GM19240 (cell line): Measurements from ENCODE around the gene NTHL1.
A peak's percentile ranks its signal among the peaks of the same experiment; 100 is the strongest.
"Not testable (repeated sequence)": the region's sequence is repeated elsewhere in the genome, so short reads cannot be mapped to it uniquely, and the experiment has no call there.

Experiments
- DNase-seq: peaks from one replicate; pipeline ENCODE4 v3.0.0; 2011; ENCODE audit warnings: low spot score; ENCODE audit not compliant: insufficient read length

NTHL1 gene

DNA sequence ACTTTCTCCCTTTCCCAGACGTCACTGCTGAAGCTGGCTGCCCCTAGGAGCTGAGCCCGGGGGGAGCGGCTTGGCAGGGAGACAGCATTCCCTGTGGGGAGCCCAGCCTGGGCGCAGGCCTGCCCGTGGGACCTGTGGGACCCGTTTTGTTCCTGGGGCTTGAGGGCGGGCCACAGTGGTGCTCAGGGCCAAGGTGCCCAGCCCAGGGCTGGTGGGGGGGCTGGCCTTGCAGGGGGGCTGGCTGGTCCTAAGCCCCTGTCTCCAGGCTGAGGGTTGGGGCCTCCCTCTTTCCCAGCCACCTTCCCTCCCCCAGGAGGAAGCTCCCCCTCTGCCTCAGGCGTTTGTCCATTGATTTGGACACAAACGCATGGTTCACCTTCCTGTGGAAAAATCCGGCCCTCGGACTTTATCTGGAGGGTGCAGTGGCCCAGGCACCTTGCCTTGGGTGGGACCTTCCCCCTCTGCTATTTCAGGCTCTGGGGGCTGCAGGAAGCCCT lies 16.5 kb downstream of the NTHL1 start:
- no peak for DNase-seq

DNA sequence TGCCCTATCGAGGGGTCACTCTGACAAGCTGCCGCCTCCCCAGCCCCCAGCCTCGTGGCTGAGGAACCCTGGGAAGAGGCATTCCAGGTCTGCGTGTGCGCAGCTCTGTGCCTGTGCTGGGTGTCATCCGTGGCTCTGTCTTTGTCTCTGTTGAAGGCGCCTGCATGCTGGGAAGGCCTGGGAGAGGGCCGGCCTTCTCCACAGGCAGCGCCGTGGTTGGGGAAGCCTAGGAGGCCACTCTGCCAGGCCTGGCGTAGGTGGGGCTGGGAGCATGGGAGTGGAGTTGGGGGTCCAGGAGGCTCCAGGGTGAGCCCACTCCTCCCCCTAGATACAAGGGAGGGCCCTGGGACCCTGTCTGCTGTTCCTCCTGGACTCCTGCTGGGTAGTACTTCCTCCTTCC lies 17.6 kb downstream of the NTHL1 start:
- no peak for DNase-seq

DNA sequence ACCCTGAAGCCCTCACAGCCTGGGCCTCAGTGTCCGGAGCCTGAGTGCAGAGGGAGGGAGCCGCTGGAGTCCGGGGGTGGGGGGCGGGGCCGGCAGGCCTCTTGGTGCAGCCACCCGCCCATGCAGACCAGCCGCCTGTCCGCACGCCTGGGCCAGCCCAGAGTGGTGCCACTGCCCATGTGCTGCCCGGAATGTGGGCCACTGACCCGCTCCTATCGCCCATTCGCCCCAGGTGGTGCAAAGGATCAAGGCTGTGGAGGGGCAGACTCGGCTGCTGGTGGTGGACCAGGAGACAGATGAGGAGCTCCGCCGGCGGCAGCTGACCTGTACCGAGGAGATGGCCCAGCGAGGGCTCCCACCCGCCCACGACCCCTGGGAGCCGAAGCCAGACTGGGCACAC lies 18.3 kb downstream of the NTHL1 start:
- DNase-seq, result no peak

DNA sequence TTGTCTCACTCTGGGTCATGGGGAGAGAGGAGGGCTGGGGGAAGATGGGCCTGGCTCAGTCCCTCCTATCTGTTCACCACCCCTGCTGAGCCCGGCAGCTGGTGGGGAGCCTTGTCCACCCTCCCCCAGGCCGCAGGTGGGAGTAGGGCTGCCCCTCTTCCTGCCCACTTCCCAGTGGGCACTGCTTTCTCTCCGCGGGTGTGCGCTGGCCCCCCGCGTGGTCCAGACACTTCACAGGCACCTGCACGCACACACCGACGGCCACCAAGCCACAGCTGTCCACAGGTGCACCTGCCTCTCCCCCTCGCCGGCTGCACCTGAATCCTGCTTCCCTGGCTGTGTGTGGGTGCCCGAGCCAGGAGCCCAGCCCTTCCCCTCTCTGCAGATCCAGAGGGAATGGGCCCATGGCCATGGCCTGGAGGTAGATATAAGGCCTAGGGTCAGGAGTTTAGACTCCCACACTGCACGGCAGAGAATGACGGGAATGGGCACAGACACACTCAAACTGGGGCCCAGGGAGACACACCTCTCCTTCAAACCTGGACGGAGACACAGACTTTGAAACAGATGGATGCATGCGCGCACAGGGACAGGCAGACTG lies 18.9 kb downstream of the NTHL1 start:
- no peak for DNase-seq

DNA sequence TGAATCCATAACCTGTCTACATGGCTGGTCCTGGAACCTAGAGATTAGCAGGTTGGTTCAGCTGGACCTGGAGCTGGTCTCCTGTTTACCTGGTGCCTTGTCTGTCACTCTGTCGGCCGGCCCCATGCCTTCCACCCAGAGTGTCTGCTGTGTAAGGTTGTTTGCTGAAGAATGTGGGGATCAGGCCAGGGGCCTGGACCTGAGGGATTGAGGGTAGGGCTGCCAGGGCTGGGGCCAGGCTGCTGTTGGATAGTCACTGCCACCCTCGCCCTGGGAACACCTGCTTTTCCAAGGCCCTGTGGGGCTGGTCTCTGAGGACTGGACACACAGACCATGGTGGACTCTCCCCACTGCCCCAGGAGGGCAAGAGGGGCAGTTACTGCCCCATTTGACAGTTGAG lies 19.5 kb downstream of the NTHL1 start:
- DNase-seq, result no peak

DNA sequence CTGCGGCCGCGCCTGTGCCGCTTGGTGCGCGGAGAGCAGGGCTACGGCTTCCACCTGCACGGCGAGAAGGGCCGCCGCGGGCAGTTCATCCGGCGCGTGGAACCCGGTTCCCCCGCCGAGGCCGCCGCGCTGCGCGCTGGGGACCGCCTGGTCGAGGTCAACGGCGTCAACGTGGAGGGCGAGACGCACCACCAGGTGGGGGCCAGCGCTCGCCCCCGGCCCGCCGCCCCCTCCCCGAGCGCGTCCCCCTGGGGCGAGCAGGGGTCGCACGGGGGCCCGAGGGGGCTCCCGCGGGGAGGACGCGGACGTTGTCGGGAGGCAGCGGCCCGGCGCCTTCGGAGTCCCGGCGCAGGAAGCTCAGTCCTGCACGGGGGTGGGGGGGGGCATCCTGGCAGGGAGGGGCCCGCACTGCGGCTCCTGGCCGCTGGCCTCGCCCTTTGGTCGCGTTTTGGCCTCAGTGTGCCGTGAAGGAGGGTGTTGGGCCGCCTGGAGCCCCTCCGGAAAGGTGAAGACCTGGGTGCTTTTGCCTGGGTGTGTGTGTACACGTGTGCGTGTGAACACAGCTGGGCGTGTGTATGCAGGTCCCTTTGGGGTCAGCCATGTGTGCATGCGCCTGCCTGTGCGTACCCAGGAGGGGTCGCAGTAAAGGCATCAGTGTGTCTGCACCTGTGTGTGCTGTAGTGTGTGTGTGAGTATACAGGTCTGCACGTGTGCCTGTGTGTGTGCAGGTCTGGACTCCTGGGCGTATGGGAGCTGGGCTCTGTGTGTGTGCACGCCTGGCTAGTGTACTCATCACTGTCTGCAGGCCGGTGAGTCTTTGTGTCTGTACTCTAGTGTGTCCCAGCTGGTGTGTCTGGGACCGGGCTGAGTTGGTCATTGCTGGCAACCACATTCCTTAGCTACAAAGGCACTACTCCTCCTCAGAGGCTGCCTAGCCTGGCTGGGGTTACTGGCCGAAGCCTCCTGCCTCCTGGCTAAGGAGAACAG lies 20.3 kb downstream of the NTHL1 start:
- no peak for DNase-seq

DNA sequence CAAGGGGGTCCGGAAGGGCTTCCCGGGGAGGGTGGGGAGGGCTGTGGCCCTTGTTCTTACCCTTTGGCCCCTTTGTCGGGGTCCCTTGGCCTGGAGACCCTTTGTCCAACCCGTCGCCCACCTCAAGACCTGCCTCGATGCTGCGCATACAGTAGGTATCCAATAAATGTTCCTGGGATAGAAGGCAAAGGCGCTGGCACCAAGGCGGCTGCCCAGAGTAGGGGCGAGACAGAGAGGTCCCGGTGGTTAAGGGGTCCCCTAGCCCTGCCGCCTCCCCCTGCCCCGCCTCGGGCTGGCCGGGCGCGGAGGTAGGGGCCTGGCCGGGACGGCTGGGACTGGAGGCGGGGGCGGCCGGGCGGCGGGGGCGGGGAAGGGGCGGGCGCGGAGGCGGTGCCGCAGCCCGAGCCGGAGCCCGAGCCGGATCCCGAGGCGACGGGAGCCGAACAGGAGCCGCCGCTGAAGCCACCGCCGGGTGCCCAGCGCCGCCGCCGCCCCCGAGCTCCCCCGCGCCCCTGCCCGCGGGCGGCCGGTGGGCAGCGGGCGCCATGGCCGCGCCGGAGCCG lies 21.1 kb downstream of the NTHL1 start, which contains the start of gene NHERF2:
NHERF2 (plus strand) TSS at position 442 of the 563 bp plus-strand sequence; CDS start at position 546, 104 bp downstream.
- no peak for DNase-seq

DNA sequence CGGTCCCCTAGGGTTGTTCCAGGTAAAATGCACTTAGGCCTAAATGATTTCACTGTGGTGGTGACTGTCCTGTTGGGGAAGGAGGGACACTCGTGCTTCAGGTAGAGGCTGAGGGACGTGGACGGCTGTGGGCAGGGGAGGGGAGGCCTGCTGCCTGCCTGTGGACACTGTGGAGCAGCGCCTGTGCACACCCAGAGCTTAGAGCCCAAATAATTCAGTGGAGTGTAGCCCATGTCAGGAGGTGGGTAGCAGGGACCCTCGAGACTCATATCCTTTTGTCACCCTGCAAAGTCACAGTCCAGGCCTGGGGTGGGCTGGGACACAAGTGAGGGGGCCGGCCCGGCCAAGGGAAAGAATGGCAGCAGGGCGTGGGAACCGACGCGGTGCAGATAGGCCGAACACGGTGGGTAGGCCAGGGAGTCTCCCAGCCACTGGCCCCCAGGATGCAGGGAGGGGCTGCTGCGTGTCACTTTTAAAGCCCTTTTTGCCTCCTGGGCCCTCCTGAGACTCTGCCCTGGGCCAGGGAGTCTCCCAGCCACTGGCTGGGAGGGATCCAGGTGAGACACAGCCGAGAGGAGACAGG lies 21.7 kb downstream of the NTHL1 start:
- no peak for DNase-seq

DNA sequence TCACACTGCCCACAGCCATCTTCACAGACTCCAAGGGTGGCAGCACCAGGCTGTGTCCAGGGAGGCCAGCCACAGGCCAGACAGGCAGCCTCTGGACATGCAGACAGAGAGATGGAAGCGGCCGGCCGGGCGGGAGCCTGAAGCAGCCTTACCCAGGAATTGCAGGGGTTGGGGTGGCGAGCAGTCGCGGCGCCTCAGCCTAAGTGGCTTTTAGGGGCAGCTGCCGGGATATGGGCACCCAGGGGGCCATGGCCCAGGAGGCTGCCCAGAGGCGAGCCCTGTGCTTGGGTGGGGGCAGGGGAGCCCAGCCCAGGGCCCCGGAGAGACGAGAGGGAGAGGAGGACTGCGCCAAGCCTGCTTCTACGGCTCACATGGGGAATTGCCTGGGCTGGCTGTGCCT lies 22.4 kb downstream of the NTHL1 start:
- no peak for DNase-seq

DNA sequence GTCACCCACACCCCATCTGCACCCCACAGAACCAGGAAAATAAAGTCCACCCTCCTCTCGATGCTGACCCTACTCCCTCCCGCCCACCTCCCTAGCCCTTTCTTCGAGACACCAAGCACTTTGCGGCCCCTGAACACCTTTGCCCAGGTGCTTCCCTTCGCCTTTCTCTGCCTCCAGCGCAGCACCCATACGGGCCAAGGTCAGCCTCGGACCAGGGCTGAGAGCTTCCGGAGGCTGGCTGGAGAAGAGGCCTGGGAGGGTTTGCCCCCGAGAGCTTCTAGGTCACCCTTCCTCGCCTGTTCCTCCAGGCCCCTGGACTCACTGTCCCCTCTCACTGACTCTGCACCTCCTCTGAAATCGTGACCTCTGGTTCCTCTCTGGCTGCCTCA lies 23.6 kb downstream of the NTHL1 start:
- DNase-seq, result no peak

DNA sequence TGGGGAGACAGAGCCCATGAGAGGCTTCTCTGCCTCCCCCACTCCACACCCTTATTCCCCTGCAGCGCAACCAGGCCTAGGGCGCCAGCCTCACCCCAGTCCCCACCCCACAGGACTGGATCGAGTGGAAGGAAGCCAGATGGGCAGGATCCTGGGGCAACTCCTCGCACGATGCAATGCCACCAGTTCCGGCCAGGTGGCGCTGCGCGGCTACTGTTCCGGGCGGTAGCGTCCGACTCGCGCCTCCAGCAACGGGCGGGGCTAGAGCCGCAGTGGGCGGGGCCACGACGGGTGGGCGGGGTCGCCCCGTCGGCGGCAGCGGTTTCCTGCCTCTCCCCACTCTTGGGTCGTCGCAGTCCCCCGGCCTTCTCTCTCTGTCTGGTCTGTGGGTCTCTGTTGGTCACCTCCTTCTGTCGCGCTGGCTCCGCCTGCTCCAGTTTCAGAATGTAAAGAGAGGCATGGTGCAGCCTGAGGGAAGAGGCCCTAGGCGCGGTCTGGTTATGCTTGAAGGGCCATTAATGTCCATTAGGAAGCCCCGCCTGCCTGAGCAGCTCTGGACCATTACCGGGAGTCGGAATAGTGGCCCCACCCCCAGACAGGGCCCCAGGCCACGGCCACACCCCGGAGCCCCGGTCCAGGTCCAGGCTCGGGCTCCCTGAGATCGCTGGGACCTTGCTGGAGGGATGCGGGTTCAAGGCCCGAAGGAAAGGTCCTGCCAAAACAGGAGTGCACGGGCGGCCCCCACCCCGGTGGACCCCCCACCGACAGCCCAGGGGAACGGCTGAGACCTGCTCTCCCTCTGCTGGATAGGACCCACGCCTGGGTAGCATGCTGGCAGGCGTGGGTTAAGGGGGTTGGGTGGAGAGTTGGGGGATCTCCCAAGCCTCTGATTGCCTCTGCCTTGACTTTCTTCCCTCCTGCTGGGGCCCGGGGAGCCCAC lies 24.3 kb downstream of the NTHL1 start:
- peak; percentile 100 for DNase-seq

DNA sequence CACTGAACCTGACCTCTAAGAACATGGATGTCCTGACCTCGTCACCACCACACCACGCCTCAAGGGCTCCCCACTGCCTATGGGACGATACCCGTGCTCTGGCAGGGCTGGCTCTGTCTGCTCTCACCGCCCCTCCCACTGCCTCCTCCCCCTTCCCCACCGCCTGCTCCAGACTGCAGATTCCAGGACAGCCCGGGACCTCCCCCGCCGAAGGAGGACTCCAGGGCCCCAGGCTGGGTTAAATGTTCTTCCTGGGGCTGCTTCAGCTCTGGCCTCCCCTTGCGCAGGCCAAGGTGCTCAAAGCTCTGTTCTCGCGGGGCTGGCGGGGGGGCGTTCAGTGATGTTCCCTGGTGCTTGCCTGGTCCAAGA lies 24.9 kb downstream of the NTHL1 start:
- no peak for DNase-seq

DNA sequence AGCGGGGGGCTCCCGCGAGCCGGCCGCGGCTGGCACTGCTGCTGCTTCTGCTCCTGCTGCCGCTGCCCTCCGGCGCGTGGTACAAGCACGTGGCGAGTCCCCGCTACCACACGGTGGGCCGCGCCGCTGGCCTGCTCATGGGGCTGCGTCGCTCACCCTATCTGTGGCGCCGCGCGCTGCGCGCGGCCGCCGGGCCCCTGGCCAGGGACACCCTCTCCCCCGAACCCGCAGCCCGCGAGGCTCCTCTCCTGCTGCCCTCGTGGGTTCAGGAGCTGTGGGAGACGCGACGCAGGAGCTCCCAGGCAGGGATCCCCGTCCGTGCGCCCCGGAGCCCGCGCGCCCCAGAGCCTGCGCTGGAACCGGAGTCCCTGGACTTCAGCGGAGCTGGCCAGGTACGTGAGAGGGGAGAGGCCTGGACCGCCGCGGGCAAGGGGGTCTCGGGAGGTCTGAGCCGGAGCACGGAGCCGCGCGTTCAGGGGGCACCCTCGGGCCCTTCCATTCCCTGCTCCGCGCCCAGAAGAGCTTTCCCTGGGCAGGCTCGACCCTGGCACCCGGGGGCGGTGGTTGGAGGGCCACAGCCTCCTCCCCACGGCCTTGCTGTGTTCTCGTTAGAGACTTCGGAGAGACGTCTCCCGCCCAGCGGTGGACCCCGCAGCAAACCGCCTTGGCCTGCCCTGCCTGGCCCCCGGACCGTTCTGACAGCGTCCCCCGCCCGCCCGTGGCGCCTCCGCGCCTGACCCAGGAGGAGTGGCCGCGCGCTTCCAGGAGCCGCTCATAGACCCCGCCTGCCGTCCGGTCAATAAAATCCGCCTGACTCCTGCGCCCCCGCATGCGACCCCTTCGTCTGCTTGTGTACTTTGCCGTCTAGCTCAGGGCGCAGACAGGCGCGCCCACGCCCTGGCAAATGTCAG lies 27.5 kb downstream of the NTHL1 start:
- no peak for DNase-seq

DNA sequence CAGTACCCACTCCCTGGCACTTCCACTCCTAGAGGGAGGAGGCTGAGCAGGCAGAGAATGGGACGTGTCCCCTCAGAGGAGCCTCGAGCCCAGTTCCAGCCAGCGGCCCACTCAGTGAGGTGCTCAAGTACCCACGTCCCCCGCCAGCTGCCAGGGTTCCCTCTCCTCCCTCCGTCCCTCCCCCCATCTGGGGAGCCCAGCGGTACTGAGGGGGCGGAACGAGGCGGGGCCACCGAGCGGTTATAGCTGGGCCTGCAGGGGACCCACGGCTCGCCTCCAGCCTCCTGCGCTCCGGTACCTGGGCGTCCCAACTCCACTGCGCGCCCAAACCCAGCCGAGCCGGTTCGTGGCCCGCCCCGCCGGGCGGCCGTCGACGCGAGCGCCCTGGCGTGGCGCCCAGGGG lies 28.1 kb downstream of the NTHL1 start, which contains the start of gene NPW:
NPW (plus strand) TSS at position 268 of the 403 bp plus-strand sequence.
- no peak for DNase-seq

DNA sequence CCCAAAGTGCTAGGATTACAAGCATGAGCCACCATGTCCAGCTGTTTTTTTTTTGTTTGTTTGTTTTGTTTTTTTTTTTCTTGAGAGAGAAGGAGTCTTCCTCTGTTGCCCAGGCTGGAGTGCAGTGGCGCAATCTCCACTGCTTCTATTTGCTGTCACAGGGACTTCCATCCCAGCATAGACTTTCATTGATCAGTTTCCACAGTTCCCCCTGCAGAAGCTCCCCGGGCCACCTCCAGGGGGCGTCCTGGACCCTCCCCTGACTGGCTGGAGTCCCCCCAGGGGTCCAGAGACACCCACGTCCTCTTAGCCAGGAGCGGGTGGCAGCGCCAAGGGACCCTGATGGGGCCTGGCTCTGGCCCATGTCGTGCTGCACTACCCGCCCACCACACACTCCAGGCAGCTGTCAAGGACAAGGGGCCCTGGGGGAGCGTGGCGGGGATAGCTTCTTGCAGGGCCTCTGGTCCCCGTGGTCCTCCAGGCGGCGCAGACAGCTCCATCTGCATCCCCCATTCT lies 31.2 kb downstream of the NTHL1 start:
- DNase-seq, result no peak

DNA sequence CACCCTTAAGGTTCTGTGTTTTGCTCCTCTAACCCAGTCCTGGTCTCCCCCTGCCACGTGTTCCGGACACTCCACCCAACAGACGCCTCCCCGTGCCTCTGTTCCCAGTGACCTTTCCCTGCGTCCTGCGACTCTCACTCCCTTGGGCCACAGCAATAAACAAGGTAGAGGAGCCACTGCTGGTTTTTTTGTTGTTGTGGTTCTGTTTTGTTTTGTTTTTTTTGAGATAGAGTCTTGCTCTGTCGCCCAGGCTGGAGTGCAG lies 31.8 kb downstream of the NTHL1 start:
- DNase-seq, result no peak

DNA sequence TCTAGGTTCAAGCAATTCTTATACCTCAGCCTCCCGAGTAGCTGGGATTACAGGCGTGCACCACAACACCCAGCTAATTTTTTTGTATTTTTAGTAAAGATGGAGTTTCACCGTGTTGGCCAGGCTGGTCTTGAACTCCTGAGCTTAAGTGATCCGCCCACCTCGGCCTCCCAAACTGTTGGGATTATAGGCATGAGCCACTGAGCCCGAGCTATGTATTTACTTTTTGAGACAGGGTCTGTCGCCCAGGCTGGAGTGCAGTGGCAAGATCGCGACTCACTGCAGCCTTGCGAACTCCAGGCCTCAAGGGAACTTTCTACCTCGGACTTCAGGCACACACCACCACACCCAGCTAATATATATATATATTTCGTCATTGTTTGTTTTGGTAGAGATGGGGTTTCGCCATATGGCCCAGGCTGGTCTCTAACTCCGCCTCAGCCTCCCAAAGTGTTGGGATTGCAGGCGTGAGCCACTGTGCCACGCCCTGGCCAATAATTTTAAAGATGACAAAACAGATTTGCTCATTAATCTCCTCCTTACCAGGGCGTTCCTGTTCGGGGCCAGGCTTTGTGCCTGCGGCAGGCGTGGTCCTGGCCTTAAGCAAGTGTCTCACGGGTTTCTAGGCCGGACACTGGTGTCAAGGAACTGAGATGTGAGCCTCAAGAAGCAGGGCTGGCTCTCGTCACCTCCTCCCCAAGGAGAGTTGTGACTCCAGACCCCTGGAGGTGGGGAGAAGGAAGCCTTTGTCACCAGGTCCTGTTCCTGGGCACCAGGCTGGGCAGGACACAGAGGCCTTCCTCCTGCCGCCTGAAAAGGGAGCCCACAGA lies 32.3 kb downstream of the NTHL1 start:
- no peak for DNase-seq

DNA sequence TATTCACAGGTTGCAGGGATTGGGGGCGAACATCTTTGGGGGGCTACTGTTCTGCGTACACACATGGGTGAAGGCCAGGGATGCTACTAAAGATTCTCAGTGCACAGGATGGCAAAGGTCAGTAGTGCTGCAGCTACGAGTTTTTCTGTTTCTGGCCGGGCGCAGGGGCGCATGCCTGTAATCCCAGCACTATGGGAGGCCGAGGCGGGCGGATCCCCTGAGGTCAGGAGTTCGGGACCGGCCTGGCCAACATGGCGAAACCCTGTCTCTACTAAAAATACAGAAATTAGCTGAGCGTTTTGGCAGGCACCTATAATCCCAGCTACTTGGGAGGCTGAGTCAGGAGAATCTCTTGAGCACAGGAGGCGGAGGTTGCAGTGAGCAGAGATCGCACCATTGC lies 34.1 kb downstream of the NTHL1 start:
- no peak for DNase-seq

DNA sequence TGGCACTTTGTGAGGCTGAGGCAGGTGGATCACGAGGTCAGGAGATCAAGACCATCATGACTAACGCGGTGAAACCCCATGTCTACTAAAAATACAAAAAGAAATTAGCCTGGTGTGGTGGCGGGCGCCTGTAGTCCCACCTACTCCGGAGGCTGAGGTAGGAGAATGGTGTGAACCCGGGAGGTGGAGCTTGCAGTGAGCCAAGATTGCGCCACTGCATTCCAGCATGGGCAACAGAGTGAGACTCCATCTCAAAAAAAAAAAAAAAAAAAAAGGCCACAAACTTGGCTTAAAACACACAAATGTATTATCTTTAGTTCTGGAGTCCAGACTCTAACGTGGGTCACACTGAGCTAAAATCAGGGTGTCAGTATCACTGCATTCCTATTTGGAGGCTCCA lies 35.9 kb downstream of the NTHL1 start:
- DNase-seq, result not testable (repeated sequence)
